ENCODE results near the gene CMSS1. TPM values are rescaled to one million over a fixed set of nuclear protein-coding genes. Genes with fewer than 3 reads are reported as not detected.

CMSS1 gene
- total RNA-seq, 8 experiments from 2014 or later = 28.2 to 57.2 (median 41.5) TPM

- Histone ChIP-seq H3K27ac (no peak overlapping the region), H3K4me1 (replicated peaks in 1 of 2) (peaks cover 16 to 20% of the 10 kb centered on the region in 2 donors), H3K4me3 (no peak overlapping the region)
- in situ Hi-C loops (cut with MboI; ENCODE audit: low pct_unique_long_range_greater_than_20kb in 2 of 9, low sequenced_read_pairs in 9 of 9, unreplicated experiment in 9 of 9) = no loop called here
- WGBS, 10 experiments = 89 to 100% (median 100%) methylated on average over 1 to 5 of the region's 8 CpGs; no CpG with 5 or more reads in 1 of the 10 experiments
- ATAC-seq (replicated peaks in 6 of 8) = no peak
Measured at GRCh38 chr3:100001526-100002270, 184.0 kb downstream of the CMSS1 start.

GRCh38 chr3:100002599-100003350 lies 185.1 kb downstream of the CMSS1 start:
- Histone ChIP-seq H3K4me3 (no peak overlapping the region), H3K27ac (peak overlapping the region; percentile 11 to 65), H3K4me1 (replicated peaks in 1 of 2) (peaks cover 16 to 20% of the 10 kb centered on the region in 2 donors)
- WGBS, 10 experiments = 27 to 100% (median 74%) methylated on average over 1 to 4 of the region's 4 CpGs; no CpG with 5 or more reads in 3 of the 10 experiments
- in situ Hi-C loops (cut with MboI; ENCODE audit: low pct_unique_long_range_greater_than_20kb in 2 of 9, low sequenced_read_pairs in 9 of 9, unreplicated experiment in 9 of 9) = no loop called here
- peak in 7 of 8 experiments; percentile 23 to 100 (median 99) for ATAC-seq (replicated peaks in 6 of 8)

GRCh38 chr3:100003609-100004503 lies 186.2 kb downstream of the CMSS1 start:
- 92 to 100% (median 100%) methylated on average over 1 to 4 of the region's 4 CpGs; no CpG with 5 or more reads in 1 of the 10 experiments for WGBS, 10 experiments
- ATAC-seq (replicated peaks in 6 of 8) = peak in 1 of 8 experiments; percentile 23
- Histone ChIP-seq H3K27ac (no peak overlapping the region), H3K4me1 (replicated peaks in 1 of 2) (peaks cover 16 to 20% of the 10 kb centered on the region in 2 donors), H3K4me3 (no peak overlapping the region)
- in situ Hi-C loops (cut with MboI; ENCODE audit: low pct_unique_long_range_greater_than_20kb in 2 of 9, low sequenced_read_pairs in 9 of 9, unreplicated experiment in 9 of 9) = no loop called here

- no peak overlapping the region for H3K27ac ChIP-seq
- H3K4me3 ChIP-seq = no peak overlapping the region
- no peak for ATAC-seq (replicated peaks in 6 of 8)
- peaks cover 16 to 20% of the 10 kb centered on the region in 2 donors for H3K4me1 ChIP-seq (replicated peaks in 1 of 2)
- WGBS, 10 experiments = 80 to 100% (median 90%) methylated on average over 1 of the region's 1 CpG; no CpG with 5 or more reads in 3 of the 10 experiments
- in situ Hi-C loops (cut with MboI; ENCODE audit: low pct_unique_long_range_greater_than_20kb in 2 of 9, low sequenced_read_pairs in 9 of 9, unreplicated experiment in 9 of 9) = no loop called here
Measured at GRCh38 chr3:100004931-100005330, 187.3 kb downstream of the CMSS1 start.

GRCh38 chr3:100005665-100006393 lies 188.2 kb downstream of the CMSS1 start:
- ATAC-seq (replicated peaks in 6 of 8) = no peak
- WGBS, 10 experiments = 70 to 100% (median 100%) methylated on average over 1 to 2 of the region's 2 CpGs; no CpG with 5 or more reads in 3 of the 10 experiments
- Histone ChIP-seq H3K4me1 (replicated peaks in 1 of 2) (peaks cover 16 to 20% of the 10 kb centered on the region in 2 donors), H3K27ac (no peak overlapping the region), H3K4me3 (no peak overlapping the region)
- in situ Hi-C loops (cut with MboI; ENCODE audit: low pct_unique_long_range_greater_than_20kb in 2 of 9, low sequenced_read_pairs in 9 of 9, unreplicated experiment in 9 of 9) = no loop called here

GRCh38 chr3:100006570-100007271 lies 189.1 kb downstream of the CMSS1 start:
- Histone ChIP-seq H3K27ac (no peak overlapping the region), H3K4me1 (replicated peaks in 1 of 2) (peaks cover 12 to 19% of the 10 kb centered on the region in 2 donors), H3K4me3 (no peak overlapping the region)
- ATAC-seq (replicated peaks in 6 of 8) = no peak
- WGBS, 10 experiments = 4 to 100% (median 78%) methylated on average over 1 to 2 of the region's 2 CpGs
- in situ Hi-C loops (cut with MboI; ENCODE audit: low pct_unique_long_range_greater_than_20kb in 2 of 9, low sequenced_read_pairs in 9 of 9, unreplicated experiment in 9 of 9) = no loop called here

GRCh38 chr3:100007313-100007712 lies 189.7 kb downstream of the CMSS1 start:
- 80 to 100% (median 94%) methylated on average over 1 to 3 of the region's 3 CpGs; no CpG with 5 or more reads in 1 of the 10 experiments for WGBS, 10 experiments
- H3K4me3 ChIP-seq = no peak overlapping the region
- no peak overlapping the region for H3K27ac ChIP-seq
- no peak for ATAC-seq (replicated peaks in 6 of 8)
- in situ Hi-C loops (cut with MboI; ENCODE audit: low pct_unique_long_range_greater_than_20kb in 2 of 9, low sequenced_read_pairs in 9 of 9, unreplicated experiment in 9 of 9) = no loop called here
- peaks cover 9 to 13% of the 10 kb centered on the region in 2 donors for H3K4me1 ChIP-seq (replicated peaks in 1 of 2)

- Histone ChIP-seq H3K4me1 (replicated peaks in 1 of 2) (peaks cover 1 to 4% of the 10 kb centered on the region in 2 donors), H3K27ac (no peak overlapping the region), H3K4me3 (no peak overlapping the region)
- ATAC-seq (replicated peaks in 6 of 8) = no peak
- in situ Hi-C loops (cut with MboI; ENCODE audit: low pct_unique_long_range_greater_than_20kb in 2 of 9, low sequenced_read_pairs in 9 of 9, unreplicated experiment in 9 of 9) = no loop called here
Measured at GRCh38 chr3:100008081-100008698, 190.5 kb downstream of the CMSS1 start.

- Histone ChIP-seq H3K4me3 (no peak overlapping the region), H3K4me1 (replicated peaks in 1 of 2) (no peaks in the 10 kb centered on the region), H3K27ac (no peak overlapping the region)
- in situ Hi-C loops (cut with MboI; ENCODE audit: low pct_unique_long_range_greater_than_20kb in 2 of 9, low sequenced_read_pairs in 9 of 9, unreplicated experiment in 9 of 9) = no loop called here
- peak in 1 of 8 experiments; percentile 54 for ATAC-seq (replicated peaks in 6 of 8)
- WGBS, 10 experiments = 40 to 100% (median 75%) methylated on average over 1 to 5 of the region's 5 CpGs
Measured at GRCh38 chr3:100009276-100010086, 191.8 kb downstream of the CMSS1 start.

- in situ Hi-C loops (cut with MboI; ENCODE audit: low pct_unique_long_range_greater_than_20kb in 2 of 9, low sequenced_read_pairs in 9 of 9, unreplicated experiment in 9 of 9) = no loop called here
- no peak overlapping the region for H3K27ac ChIP-seq
Measured at GRCh38 chr3:100010087-100010417, 192.4 kb downstream of the CMSS1 start.

GRCh38 chr3:100018806-100019205 lies 201.1 kb downstream of the CMSS1 start:
- in situ Hi-C loops (cut with MboI; ENCODE audit: low pct_unique_long_range_greater_than_20kb in 2 of 9, low sequenced_read_pairs in 9 of 9, unreplicated experiment in 9 of 9) = no loop called here
- no peaks in the 10 kb centered on the region for H3K4me1 ChIP-seq (replicated peaks in 1 of 2)
- ATAC-seq (replicated peaks in 6 of 8) = no peak
- H3K4me3 ChIP-seq = no peak overlapping the region
- H3K27ac ChIP-seq = no peak overlapping the region

More at GRCh38 chr3:100010087-100010417, 192.4 kb downstream of the CMSS1 start:
- no peak overlapping the region for H3K4me3 ChIP-seq
- no peak for ATAC-seq (replicated peaks in 6 of 8)
- WGBS, 10 experiments = 82 to 100% (median 100%) methylated on average over 1 of the region's 1 CpG; no CpG with 5 or more reads in 3 of the 10 experiments
- H3K4me1 ChIP-seq (replicated peaks in 1 of 2) = no peaks in the 10 kb centered on the region

Measured in motor neuron (in vitro differentiated cells).